ENCODE measurements around the gene DOCK8. TPM values are rescaled to one million over a fixed set of nuclear protein-coding genes. Genes with fewer than 3 reads are reported as not detected.

The DOCK8 gene
- total and polyA plus RNA-seq, 2 experiments from 2014 or later, result 0.94 to 1.2 TPM

GRCh38 chr9:363274-363612 lies 148.6 kb downstream of the DOCK8 start:
- H3K79me2 ChIP-seq (replicated peaks; ENCODE audit: insufficient read depth), result no peaks in the 10 kb centered on the region
- H3K4me3 ChIP-seq, result no peak overlapping the region
- no peaks in the 10 kb centered on the region for H3K27me3 ChIP-seq (ENCODE audit: insufficient read depth)
- H3K27ac ChIP-seq (ENCODE audit: low read depth), result no peak overlapping the region
- DNase-seq (ENCODE audit: low spot score) (no peak), ATAC-seq (no peak)
- H3K9me2 ChIP-seq (ENCODE audit: insufficient read depth), result no peaks in the 10 kb centered on the region
- Mint-ChIP-seq H3K36me3 (ENCODE audit: low read depth) (no peaks in the 10 kb centered on the region), H3K4me3 (no peak overlapping the region), H3K27ac (no peak overlapping the region), H3K4me1 (peaks cover 3% of the 10 kb centered on the region; the same call in 1 of the 3 replicates), H3K9me3 (no peaks in the 10 kb centered on the region), H3K27me3 (ENCODE audit: insufficient read depth, low read depth, poor library complexity) (no peaks in the 10 kb centered on the region)
- H3K4me2 ChIP-seq, result no peak overlapping the region
- H3K36me3 ChIP-seq (ENCODE audit: insufficient read depth), result no peaks in the 10 kb centered on the region
- no peak overlapping the region for H2AFZ ChIP-seq
- H3F3A ChIP-seq (replicated peaks; ENCODE audit: low read depth), result no peaks in the 10 kb centered on the region
- H4K20me1 ChIP-seq (replicated peaks; ENCODE audit: insufficient read depth), result no peaks in the 10 kb centered on the region
- H3K4me1 ChIP-seq (ENCODE audit: insufficient read depth), result no peaks in the 10 kb centered on the region
- TF ChIP-seq JUNB (IDR thresholded peaks at IDR 0.05; ENCODE audit: unreplicated experiment) (no peak), ETS1 (IDR thresholded peaks at IDR 0.05) (no peak), ZNF114 (CRISPR knock-in tag; IDR thresholded peaks at IDR 0.05) (no peak), CREB1 (CRISPR knock-in tag; IDR thresholded peaks at IDR 0.05; ENCODE audit: low read depth) (no peak), EZH2phosphoT487 (IDR thresholded peaks at IDR 0.05; ENCODE audit: unreplicated experiment) (no peak), STAT1 (IDR thresholded peaks at IDR 0.05; ENCODE audit: unreplicated experiment) (no peak), EZH2 (IDR thresholded peaks at IDR 0.05; ENCODE audit: low read depth, unreplicated experiment) (no peak), ZNF462 (CRISPR knock-in tag; IDR thresholded peaks at IDR 0.05) (no peak), CTCF (conservative IDR thresholded peaks at IDR 0.05; ENCODE audit: low read depth in 2 of 2) (no peak), ZNF331 (CRISPR knock-in tag; IDR thresholded peaks at IDR 0.05; ENCODE audit: low read depth) (no peak), POLR2AphosphoS5 (IDR thresholded peaks at IDR 0.05; ENCODE audit: low read depth) (no peak), NANOG (IDR thresholded peaks at IDR 0.05; ENCODE audit: borderline replicate concordance) (no peak), REST (IDR thresholded peaks at IDR 0.05; ENCODE audit: unreplicated experiment) (no peak)

Measured in GM23338 (cell line).